Measurements from ENCODE around the gene RNF125.

RNF125 gene

DNA sequence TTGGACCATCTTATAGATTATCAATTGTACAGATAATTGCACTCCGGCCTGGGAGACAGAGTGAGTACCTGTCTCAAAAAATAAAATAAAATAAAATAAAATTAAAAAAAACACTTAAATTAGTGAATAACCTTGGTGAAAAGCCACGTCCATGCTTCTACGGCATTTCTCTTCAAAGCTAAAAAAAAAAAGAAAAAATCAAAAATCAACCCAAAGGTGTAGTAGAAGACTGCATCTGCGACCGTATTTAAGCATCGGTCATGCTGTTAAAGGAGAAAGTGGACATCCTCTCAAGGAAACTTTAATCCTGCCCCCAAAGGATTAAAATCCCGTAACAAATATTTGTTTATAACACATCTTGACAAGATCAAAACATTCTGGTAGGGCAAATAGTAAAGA, 72.7 kb downstream of the RNF125 start:
- no peak for DNase-seq (ENCODE audit: low read depth)

DNA sequence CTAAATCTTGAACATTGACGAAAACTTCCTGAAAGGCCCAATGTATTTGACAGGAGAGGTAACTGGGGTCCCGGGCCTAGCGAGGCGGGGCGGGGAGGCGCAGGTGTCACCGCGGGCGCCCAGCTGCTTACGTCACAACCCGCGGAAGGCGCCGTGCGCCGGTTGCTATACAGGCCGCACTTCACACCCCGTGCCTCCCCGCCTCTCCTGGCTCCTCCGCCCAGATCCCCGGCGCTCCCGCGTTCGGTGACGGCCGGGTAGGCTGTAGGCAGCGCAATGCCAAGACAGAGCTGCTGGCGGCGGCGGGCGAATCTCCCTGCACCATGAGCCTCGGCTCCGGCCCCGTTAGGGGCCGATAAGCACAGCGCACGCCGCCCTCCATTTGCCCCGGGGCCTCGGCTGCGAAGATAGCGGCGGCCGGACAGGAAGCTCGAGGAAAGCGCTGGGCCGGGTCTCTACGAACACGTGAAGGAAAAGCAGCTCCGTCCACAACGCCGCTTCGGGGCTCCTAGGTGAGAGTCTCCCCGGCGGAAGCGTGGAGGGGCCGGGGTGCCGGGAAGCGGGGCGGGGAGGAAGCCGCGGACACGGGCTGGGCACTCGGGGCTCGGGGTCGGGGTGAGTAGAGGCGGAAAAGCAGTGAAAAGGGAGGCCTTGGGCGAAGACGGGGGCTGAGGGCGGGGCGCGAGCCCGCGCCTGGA, 73.2 kb downstream of the RNF125 start, which contains the start of gene RNF138:
Gene RNF138 (plus strand): TSS at position 151 of the 698 bp plus-strand sequence. CDS start 903 bp downstream, outside the sequence.
- peak; percentile 81 for DNase-seq (ENCODE audit: low read depth)

GRCh38 chr18:32092422-32093101, 73.9 kb downstream of the RNF125 start:
- DNase-seq (ENCODE audit: low read depth) = peak; percentile 98

GRCh38 chr18:32093102-32093511, 74.5 kb downstream of the RNF125 start:
- DNase-seq (ENCODE audit: low read depth) = peak; percentile 73

DNA sequence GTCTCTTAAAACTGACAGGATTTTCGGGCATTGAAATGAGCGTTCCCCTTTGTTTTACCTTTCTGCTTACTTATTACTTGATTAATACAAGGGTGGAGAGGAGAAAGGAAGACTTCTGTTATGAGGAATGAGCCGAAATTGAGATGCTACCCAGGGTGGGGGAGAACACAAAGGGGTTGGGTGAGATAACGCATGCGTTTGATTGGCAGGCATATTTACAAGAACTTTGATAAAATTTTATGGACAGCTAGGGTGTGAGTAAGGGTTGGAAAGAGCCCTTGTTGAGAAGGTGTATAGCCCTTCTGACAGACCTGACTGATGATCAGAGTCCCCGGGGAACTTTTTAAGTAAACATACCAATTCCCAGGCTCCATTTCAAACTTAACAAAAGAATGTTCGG, 74.9 kb downstream of the RNF125 start:
- no peak for DNase-seq (ENCODE audit: low read depth)

- no peak for DNase-seq (ENCODE audit: low read depth)
Measured at GRCh38 chr18:32095192-32095899, 76.7 kb downstream of the RNF125 start.

- DNase-seq (ENCODE audit: low read depth) = no peak
Measured at GRCh38 chr18:32095900-32096229, 77.2 kb downstream of the RNF125 start.

DNA sequence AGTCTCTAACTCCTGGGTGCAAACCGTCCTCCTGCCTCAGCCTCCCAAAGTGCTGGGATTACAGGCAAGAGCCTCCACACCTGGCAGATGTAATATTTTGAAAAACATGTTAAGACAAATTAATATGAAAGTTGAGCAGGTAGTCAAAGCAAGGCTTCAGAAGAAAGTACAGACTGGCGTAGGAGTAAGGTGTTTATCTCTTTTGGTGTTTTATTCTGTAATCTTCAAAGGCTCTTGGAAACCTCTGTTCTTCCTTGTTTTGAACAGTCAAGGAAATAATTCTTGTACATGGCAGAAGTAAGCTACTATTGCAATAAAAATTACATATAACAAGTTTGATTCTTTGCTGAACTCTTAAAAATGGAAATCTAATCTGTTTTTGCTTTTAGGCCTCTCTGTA, 78.3 kb downstream of the RNF125 start:
- no peak for DNase-seq (ENCODE audit: low read depth)

DNA sequence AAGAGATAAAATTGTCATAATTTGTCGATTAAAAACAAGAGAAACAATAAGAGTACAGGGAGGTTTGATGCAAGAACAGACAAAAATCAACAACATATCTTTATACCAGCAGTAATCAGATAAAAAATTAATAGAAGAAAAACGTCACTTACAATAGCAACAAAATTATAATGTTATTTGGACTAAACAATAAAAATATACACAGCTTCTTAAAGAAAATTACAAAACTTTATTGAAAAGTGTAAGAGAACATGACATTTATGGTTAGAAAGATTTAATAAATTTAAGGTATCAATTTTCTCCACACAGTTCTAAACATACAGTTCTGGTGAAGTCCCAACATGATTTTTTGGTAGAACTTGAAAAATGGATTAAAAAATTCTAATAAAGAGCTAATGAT, 85.9 kb downstream of the RNF125 start:
- DNase-seq (ENCODE audit: low read depth) = no peak

GRCh38 chr18:32110005-32110404, 91.4 kb downstream of the RNF125 start:
- DNase-seq (ENCODE audit: low read depth) = no peak

GRCh38 chr18:32111706-32112105, 93.1 kb downstream of the RNF125 start:
- DNase-seq (ENCODE audit: low read depth) = no peak

GRCh38 chr18:32112826-32113225, 94.2 kb downstream of the RNF125 start:
- no peak for DNase-seq (ENCODE audit: low read depth)

DNA sequence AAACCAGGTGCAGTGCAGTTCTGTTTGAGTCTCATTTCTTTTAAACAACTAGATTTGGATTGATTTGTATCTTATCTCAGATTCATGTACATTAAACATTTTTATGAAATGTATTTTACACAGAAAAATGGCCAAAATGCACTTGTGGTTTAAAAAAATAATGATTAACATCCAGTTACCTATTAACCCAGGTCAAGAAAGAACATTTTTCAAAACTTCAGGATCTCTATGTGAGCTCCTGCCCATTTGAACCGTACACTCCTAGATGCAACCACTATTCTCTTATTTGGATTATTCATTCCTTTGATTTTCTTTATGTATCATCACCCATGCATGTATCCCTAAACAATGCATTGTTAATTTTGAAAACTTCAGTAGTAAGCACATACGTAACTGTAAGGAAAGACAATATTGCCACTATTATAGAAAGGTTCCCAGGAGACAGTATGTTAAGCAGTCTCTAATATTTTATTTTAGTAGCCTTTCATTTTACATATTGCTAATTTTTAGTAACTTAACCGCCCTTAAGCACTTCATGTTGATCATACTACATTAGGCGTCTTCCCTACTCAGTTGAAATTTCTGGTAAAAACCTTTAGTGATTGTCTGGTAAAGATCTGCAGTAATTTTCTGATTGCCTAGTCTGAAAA, 95.8 kb downstream of the RNF125 start:
- DNase-seq (ENCODE audit: low read depth) = no peak

- DNase-seq (ENCODE audit: low read depth) = no peak
Measured at GRCh38 chr18:32122039-32122438, 103.4 kb downstream of the RNF125 start.

Data from fibroblast of gingiva (primary cell).